Measurements from ENCODE around the gene TMEM200B.

Gene TMEM200B

DNA sequence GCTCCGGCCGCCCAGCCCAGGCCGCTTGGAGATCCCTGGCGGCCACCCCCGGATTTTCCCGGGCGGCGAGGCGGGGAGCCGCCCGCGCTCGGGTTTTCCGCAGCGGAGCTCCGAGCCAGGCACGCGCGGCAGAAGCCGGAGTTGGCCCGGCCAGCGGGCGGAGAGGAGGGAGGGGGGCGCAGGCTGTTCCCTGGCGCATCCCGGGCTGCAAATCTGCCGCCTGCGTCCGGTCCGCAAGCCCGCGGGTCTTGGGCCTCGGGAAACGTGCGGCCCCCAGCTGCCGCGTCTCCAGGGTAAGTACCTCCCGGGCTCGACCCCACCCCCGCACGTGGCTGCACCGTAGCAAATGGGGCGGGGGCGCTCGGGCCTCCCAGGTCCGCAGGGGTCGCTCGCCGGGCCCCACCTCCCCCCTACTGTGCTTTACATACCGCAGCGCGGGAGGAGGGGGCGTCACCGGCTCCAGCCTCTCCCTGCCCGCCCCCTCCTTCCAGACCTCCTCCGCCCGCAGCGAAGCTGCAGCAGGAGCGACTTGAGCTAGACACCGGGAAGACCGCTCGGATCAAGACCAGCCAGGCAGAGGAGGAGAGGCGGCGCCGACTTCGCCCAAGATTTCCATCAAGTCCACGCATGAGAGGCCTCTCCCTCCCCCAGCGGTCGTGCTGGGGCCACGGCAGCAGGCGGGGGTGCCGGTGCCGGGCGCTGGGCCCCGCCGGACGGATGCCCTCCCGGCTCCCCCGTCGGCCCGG lies 1.6 kb downstream of the TMEM200B start:
- H3K9me3 ChIP-seq (ENCODE audit: insufficient read depth, low read length, severe bottlenecking), result no peaks in the 10 kb centered on the region
- H3K4me2 ChIP-seq (ENCODE audit: insufficient read depth, low read length), result no peak overlapping the region
- H3K9ac ChIP-seq (ENCODE audit: low read depth, low read length), result no peak overlapping the region
- peaks cover 10% of the 10 kb centered on the region for H3K4me1 ChIP-seq (ENCODE audit: insufficient read depth, low read length)
- DNase-seq (no peak), ATAC-seq (ENCODE audit: insufficient read depth, low read depth) (no peak)
- no peaks in the 10 kb centered on the region for H3K79me2 ChIP-seq (ENCODE audit: insufficient read depth, low read length)
- peaks cover 10% of the 10 kb centered on the region for H3K36me3 ChIP-seq (ENCODE audit: insufficient read depth, low read length)
- no peaks in the 10 kb centered on the region for H3K27me3 ChIP-seq (ENCODE audit: insufficient read depth, low read length, poor library complexity)
- H2AFZ ChIP-seq (ENCODE audit: low read depth, low read length), result no peak overlapping the region
- H3K4me3 ChIP-seq (ENCODE audit: low read depth in 1 of 2, low read length in 2 of 2), result no peak overlapping the region
- TF ChIP-seq, protein P1, sequence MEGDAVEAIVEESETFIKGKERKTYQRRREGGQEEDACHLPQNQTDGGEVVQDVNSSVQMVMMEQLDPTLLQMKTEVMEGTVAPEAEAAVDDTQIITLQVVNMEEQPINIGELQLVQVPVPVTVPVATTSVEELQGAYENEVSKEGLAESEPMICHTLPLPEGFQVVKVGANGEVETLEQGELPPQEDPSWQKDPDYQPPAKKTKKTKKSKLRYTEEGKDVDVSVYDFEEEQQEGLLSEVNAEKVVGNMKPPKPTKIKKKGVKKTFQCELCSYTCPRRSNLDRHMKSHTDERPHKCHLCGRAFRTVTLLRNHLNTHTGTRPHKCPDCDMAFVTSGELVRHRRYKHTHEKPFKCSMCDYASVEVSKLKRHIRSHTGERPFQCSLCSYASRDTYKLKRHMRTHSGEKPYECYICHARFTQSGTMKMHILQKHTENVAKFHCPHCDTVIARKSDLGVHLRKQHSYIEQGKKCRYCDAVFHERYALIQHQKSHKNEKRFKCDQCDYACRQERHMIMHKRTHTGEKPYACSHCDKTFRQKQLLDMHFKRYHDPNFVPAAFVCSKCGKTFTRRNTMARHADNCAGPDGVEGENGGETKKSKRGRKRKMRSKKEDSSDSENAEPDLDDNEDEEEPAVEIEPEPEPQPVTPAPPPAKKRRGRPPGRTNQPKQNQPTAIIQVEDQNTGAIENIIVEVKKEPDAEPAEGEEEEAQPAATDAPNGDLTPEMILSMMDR (IDR thresholded peaks at IDR 0.05; ENCODE audit: borderline replicate concordance, extremely low read depth, low read length, poor library complexity, severe bottlenecking), result no peak
- TF ChIP-seq EZH2 (IDR thresholded peaks at IDR 0.05; ENCODE audit: borderline replicate concordance, low read depth, low read length, severe bottlenecking), result no peak
- H4K20me1 ChIP-seq (ENCODE audit: insufficient read depth, low read length), result no peaks in the 10 kb centered on the region
- H3K27ac ChIP-seq (ENCODE audit: low read length), result no peak overlapping the region

DNA sequence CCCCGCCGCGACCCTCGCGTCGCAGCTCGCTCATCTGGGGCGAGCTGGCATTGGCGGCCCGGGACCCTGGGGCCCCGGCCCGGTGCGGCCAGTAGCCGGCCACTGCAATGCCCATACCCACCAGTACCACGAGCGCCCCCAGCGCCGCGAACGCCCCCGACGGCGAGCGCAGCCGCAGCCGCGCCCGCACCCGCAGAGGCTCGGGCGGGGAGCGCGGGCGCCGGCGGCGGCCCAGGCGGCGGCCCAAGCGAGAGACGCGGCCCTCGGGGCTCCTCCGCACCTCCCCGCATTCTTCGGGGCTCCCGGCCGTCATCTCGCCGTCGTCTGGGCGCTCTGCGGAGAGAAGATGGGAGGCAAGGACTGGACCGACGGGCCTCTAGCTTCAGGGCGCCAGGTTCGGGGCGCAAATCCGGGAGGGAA lies 2.2 kb downstream of the TMEM200B start:
- Histone ChIP-seq H3K9ac (ENCODE audit: low read depth, low read length) (no peak overlapping the region), H3K4me2 (ENCODE audit: insufficient read depth, low read length) (no peak overlapping the region), H3K79me2 (ENCODE audit: insufficient read depth, low read length) (no peaks in the 10 kb centered on the region), H3K27me3 (ENCODE audit: insufficient read depth, low read length, poor library complexity) (no peaks in the 10 kb centered on the region), H2AFZ (ENCODE audit: low read depth, low read length) (no peak overlapping the region), H3K36me3 (ENCODE audit: insufficient read depth, low read length) (peaks cover 16% of the 10 kb centered on the region), H4K20me1 (ENCODE audit: insufficient read depth, low read length) (no peaks in the 10 kb centered on the region), H3K4me3 (ENCODE audit: low read depth in 1 of 2, low read length in 2 of 2) (no peak overlapping the region), H3K27ac (ENCODE audit: low read length) (no peak overlapping the region), H3K4me1 (ENCODE audit: insufficient read depth, low read length) (peaks cover 10% of the 10 kb centered on the region), H3K9me3 (ENCODE audit: insufficient read depth, low read length, severe bottlenecking) (no peaks in the 10 kb centered on the region)
- ATAC-seq (ENCODE audit: insufficient read depth, low read depth) (no peak), DNase-seq (no peak)
- TF ChIP-seq EZH2 (IDR thresholded peaks at IDR 0.05; ENCODE audit: borderline replicate concordance, low read depth, low read length, severe bottlenecking), result no peak
- TF ChIP-seq, protein P1 (IDR thresholded peaks at IDR 0.05; ENCODE audit: borderline replicate concordance, extremely low read depth, low read length, poor library complexity, severe bottlenecking), result no peak

DNA sequence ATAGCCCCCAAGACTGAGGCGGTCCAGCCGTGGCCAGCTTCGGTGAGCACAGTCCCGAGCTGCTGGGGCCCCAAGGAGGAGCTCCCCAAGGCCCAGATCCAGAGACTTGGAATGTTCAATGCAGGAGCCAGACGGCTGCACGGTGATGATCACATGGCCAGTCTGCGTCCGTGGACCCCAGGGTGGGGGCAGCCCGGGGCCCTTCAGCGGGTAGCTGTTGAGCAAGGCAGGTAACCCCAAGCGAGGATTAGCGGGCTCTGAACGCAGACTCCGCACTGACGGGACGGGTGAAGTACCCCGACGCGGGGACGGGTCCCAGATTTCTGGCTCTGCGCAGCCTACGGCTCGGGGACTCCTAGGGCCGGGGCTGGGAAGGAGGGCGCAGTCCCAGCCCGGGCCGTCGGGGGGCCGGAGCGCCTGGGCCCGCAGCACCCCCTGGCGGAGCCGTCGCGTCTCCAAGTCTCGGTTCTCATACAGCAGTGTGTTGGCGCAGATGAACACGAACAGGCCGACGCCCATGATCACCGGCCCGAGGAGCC lies 2.7 kb downstream of the TMEM200B start:
- H3K4me3 ChIP-seq (ENCODE audit: low read depth in 1 of 2, low read length in 2 of 2), result no peak overlapping the region
- H2AFZ ChIP-seq (ENCODE audit: low read depth, low read length), result no peak overlapping the region
- H3K79me2 ChIP-seq (ENCODE audit: insufficient read depth, low read length), result no peaks in the 10 kb centered on the region
- ATAC-seq (ENCODE audit: insufficient read depth, low read depth), result no peak
- H3K36me3 ChIP-seq (ENCODE audit: insufficient read depth, low read length), result peaks cover 19% of the 10 kb centered on the region
- H4K20me1 ChIP-seq (ENCODE audit: insufficient read depth, low read length), result no peaks in the 10 kb centered on the region
- H3K9ac ChIP-seq (ENCODE audit: low read depth, low read length), result no peak overlapping the region
- TF ChIP-seq, protein P1 (IDR thresholded peaks at IDR 0.05; ENCODE audit: borderline replicate concordance, extremely low read depth, low read length, poor library complexity, severe bottlenecking), result no peak
- no peak for TF ChIP-seq EZH2 (IDR thresholded peaks at IDR 0.05; ENCODE audit: borderline replicate concordance, low read depth, low read length, severe bottlenecking)
- no peaks in the 10 kb centered on the region for H3K27me3 ChIP-seq (ENCODE audit: insufficient read depth, low read length, poor library complexity)
- H3K4me2 ChIP-seq (ENCODE audit: insufficient read depth, low read length), result no peak overlapping the region
- DNase-seq, result no peak
- no peak overlapping the region for H3K27ac ChIP-seq (ENCODE audit: low read length)
- peaks cover 10% of the 10 kb centered on the region for H3K4me1 ChIP-seq (ENCODE audit: insufficient read depth, low read length)
- no peaks in the 10 kb centered on the region for H3K9me3 ChIP-seq (ENCODE audit: insufficient read depth, low read length, severe bottlenecking)

Data from DND-41 (cell line).